ENCODE measurements around the gene ASTL.

- TF ChIP-seq POLR2A (IDR thresholded peaks at IDR 0.05; ENCODE audit: insufficient read depth in 1 of 2, low read depth in 2 of 2, low read length in 2 of 2) (no peak), ZNF12 (CRISPR knock-in tag; IDR thresholded peaks at IDR 0.05) (no peak), CTCF (CRISPR knock-in tag; IDR thresholded peaks at IDR 0.05) (no peak), SRF (IDR thresholded peaks at IDR 0.05; ENCODE audit: low read depth, low read length) (no peak), SIN3A (IDR thresholded peaks at IDR 0.05; ENCODE audit: borderline replicate concordance, low read depth, low read length) (no peak), ZNF432 (CRISPR knock-in tag; IDR thresholded peaks at IDR 0.05; ENCODE audit: borderline replicate concordance) (no peak), FOXP1 (IDR thresholded peaks at IDR 0.05) (no peak), FOXP1 (CRISPR knock-in tag; IDR thresholded peaks at IDR 0.05) (no peak), FIP1L1 (IDR thresholded peaks at IDR 0.05; ENCODE audit: borderline replicate concordance, insufficient read depth, low read depth, low read length) (no peak), ASH2L (IDR thresholded peaks at IDR 0.05; ENCODE audit: insufficient read length, low read depth, low read length) (no peak), ELK4 (CRISPR knock-in tag; IDR thresholded peaks at IDR 0.05; ENCODE audit: borderline replicate concordance) (no peak), KLF16 (CRISPR knock-in tag; IDR thresholded peaks at IDR 0.05) (no peak), EZH2 (conservative IDR thresholded peaks at IDR 0.05; ENCODE audit: low read depth, low read length) (no peak), ZNF101 (CRISPR knock-in tag; IDR thresholded peaks at IDR 0.05; ENCODE audit: borderline replicate concordance, low read depth) (no peak), MBD4 (IDR thresholded peaks at IDR 0.05; ENCODE audit: borderline replicate concordance, low read length) (no peak)
Observed at GRCh38 chr2:96130483-96130882, 7.8 kb downstream of the ASTL start.
